Liver (tissue), 9 donors: ENCODE data around the gene FOXK1. TPM values are rescaled to one million over a fixed set of nuclear protein-coding genes. Genes with fewer than 3 reads are reported as not detected.

Source experiments
- DNase-seq: peaks from one replicate; pipeline ENCODE4 v3.0.0-alpha.2; 2017; ENCODE audit warnings: low spot score
- H3K27ac ChIP-seq, 2 donors: one replicate each; pipeline ENCODE4 v1.7.0; 2013; ENCODE audit warnings: inconsistent platforms in 2 of 2, low read length in 2 of 2, control low read depth in 1 of 2, low read depth in 1 of 2, mild to moderate bottlenecking in 1 of 2
- H3K27me3 ChIP-seq, 4 donors: one replicate each; pipeline versions ENCODE4 v1.6.1 to v1.7.0; 2013; ENCODE audit warnings: low read length in 3 of 4, inconsistent platforms in 1 of 4, mild to moderate bottlenecking in 1 of 4, moderate library complexity in 1 of 4; ENCODE audit not compliant: control insufficient read depth in 4 of 4, insufficient read depth in 4 of 4
- H3K36me3 ChIP-seq, 4 donors: one replicate each; pipeline versions ENCODE4 v1.6.1 to v1.7.0; 2013; ENCODE audit warnings: low read length in 3 of 4, mild to moderate bottlenecking in 3 of 4, low read depth in 1 of 4, moderate library complexity in 1 of 4; ENCODE audit not compliant: control insufficient read depth in 4 of 4, insufficient read depth in 3 of 4
- H3K4me1 ChIP-seq, 4 donors: one replicate each; pipeline versions ENCODE4 v1.6.1 to v1.7.0; 2013; ENCODE audit warnings: low read length in 3 of 4, mild to moderate bottlenecking in 3 of 4, moderate library complexity in 1 of 4; ENCODE audit not compliant: control insufficient read depth in 4 of 4, insufficient read depth in 4 of 4
- H3K4me3 ChIP-seq, 3 donors: one replicate each; pipeline versions ENCODE4 v1.6.1 to v1.7.0; 2013; ENCODE audit warnings: low read length in 3 of 3, control low read depth in 1 of 3, low read depth in 1 of 3, mild to moderate bottlenecking in 1 of 3
- H3K9ac ChIP-seq, 2 donors: one replicate each; pipeline ENCODE4 v1.7.0; 2013; ENCODE audit warnings: low read length in 2 of 2, mild to moderate bottlenecking in 2 of 2, moderate library complexity in 2 of 2, control low read depth in 1 of 2, low read depth in 1 of 2
- H3K9me3 ChIP-seq, 4 donors: one replicate each; pipeline versions ENCODE4 v1.6.1 to v1.7.0; 2013; ENCODE audit warnings: low read length in 3 of 4; ENCODE audit not compliant: control insufficient read depth in 4 of 4
- ATF3 ChIP-seq: IDR thresholded peaks from 2 replicates; pipeline ENCODE4 v1.6.1; 2016; ENCODE audit warnings: antibody characterized with exemption
- FOXA2 ChIP-seq: IDR thresholded peaks from 2 replicates; pipeline ENCODE4 v1.6.1; 2016; ENCODE audit warnings: antibody characterized with exemption
- GABPA ChIP-seq, 2 donors: IDR thresholded peaks in 1 of 2; conservative IDR thresholded peaks in 1 of 2; 2 replicates each; pipeline ENCODE4 v1.6.1; 2016; ENCODE audit warnings: antibody characterized with exemption in 2 of 2, mild to moderate bottlenecking in 1 of 2, moderate library complexity in 1 of 2
- HNF4A ChIP-seq, 2 donors: conservative IDR thresholded peaks; 2 replicates each; pipeline ENCODE4 v1.6.1; 2016; ENCODE audit warnings: antibody characterized with exemption in 2 of 2, mild to moderate bottlenecking in 2 of 2
- JUND ChIP-seq, 2 donors: IDR thresholded peaks; 2 replicates each; pipeline ENCODE4 v1.6.1; 2016; ENCODE audit warnings: antibody characterized with exemption in 2 of 2
- NR2F2 ChIP-seq: IDR thresholded peaks from 2 replicates; pipeline ENCODE4 v1.6.1; 2016; ENCODE audit warnings: antibody characterized with exemption
- RAD21 ChIP-seq, 2 donors: IDR thresholded peaks; 2 replicates each; pipeline ENCODE4 v1.6.1; 2016; ENCODE audit warnings: antibody characterized with exemption in 2 of 2, mild to moderate bottlenecking in 2 of 2
- REST ChIP-seq: IDR thresholded peaks from 2 replicates; pipeline ENCODE4 v1.6.1; 2016; ENCODE audit warnings: antibody characterized with exemption, mild to moderate bottlenecking
- SP1 ChIP-seq: IDR thresholded peaks from 2 replicates; pipeline ENCODE4 v1.6.1; 2018; ENCODE audit warnings: antibody characterized with exemption, mild to moderate bottlenecking
- YY1 ChIP-seq: IDR thresholded peaks from 2 replicates; pipeline ENCODE4 v1.6.1; 2016; ENCODE audit warnings: antibody characterized with exemption, mild to moderate bottlenecking
- WGBS: extraction: QIAGEN DNeasy Blood & Tissue Kit; methylation state at CpG from one replicate; pipeline ENCODE4 v1.1.7; 2013; 5-methylcytosine and 5-hydroxymethylcytosine counted together
- polyA plus RNA-seq, 2 donors: library from polyadenylated mRNA; stranded (reverse) in 1 of 2; unstranded in 1 of 2; fragments of 200-250 nt in 1 of 2; fragments of >200 nt in 1 of 2; fragmentation: Nextera tagmentation in 1 of 2; extraction: Ambion mirVana in 1 of 2; gene quantifications; one replicate each; pipeline versions ENCODE4 v1.2.1 to v1.2.3, GENCODE V29; 2013 to 2015
- total RNA-seq, 2 donors: library from RNA; depleted of rRNA; stranded (reverse); fragments of >200 nt; gene quantifications; one replicate each; pipeline ENCODE4 v1.2.3, GENCODE V29; 2014
- donor health status: healthy.
- donor health status: healthy.
- donor health status: healthy.
- donor health status: healthy.
- donor health status: healthy.

The FOXK1 gene
- total and polyA plus RNA-seq, 4 donors: 1.2 to 8.5 (median 4.4) TPM

- Histone ChIP-seq H3K9ac (no peak overlapping the region), H3K36me3 (peaks cover 13 to 55% (median 37%) of the 10 kb centered on the region in 4 donors), H3K4me3 (no peak overlapping the region), H3K9me3 (no peaks in the 10 kb centered on the region), H3K4me1 (no peaks in the 10 kb centered on the region), H3K27ac (no peak overlapping the region), H3K27me3 (no peaks in the 10 kb centered on the region)
- no peak for DNase-seq
- WGBS: 97% methylated on average over 32 of the region's 32 CpGs
- TF ChIP-seq NR2F2: no peak
- no peak for TF ChIP-seq JUND (IDR thresholded peaks at IDR 0.05)
- TF ChIP-seq GABPA (IDR thresholded peaks at IDR 0.05 in 1 of 2, conservative IDR thresholded peaks at IDR 0.05 in 1 of 2): no peak
- no peak for TF ChIP-seq FOXA2
- no peak for TF ChIP-seq REST
- no peak for TF ChIP-seq ATF3
These were observed 81.1 kb downstream of the FOXK1 start for GRCh38 chr7:4763091-4763793.

- Histone ChIP-seq H3K9me3 (no peaks in the 10 kb centered on the region), H3K27me3 (no peaks in the 10 kb centered on the region), H3K9ac (no peak overlapping the region), H3K36me3 (peaks cover 11 to 51% (median 33%) of the 10 kb centered on the region in 4 donors), H3K4me3 (no peak overlapping the region), H3K4me1 (no peaks in the 10 kb centered on the region), H3K27ac (no peak overlapping the region)
- 97% methylated on average over 21 of the region's 21 CpGs for WGBS
- no peak for TF ChIP-seq REST
- TF ChIP-seq ATF3: no peak
- TF ChIP-seq YY1: no peak
- no peak for TF ChIP-seq HNF4A (conservative IDR thresholded peaks at IDR 0.05)
- TF ChIP-seq RAD21 (IDR thresholded peaks at IDR 0.05): no peak
- no peak for TF ChIP-seq NR2F2
- no peak for TF ChIP-seq SP1
- no peak for DNase-seq
These were observed 81.7 kb downstream of the FOXK1 start for GRCh38 chr7:4763794-4764185.
